SK-N-SH (cell line): ENCODE data around the gene PDE4A. TPM values are rescaled to one million over a fixed set of nuclear protein-coding genes. Genes with fewer than 3 reads are reported as not detected.

ENCODE experiments used
- CTCF ChIA-PET: fragments of 300-600, 350-600 bp; formaldehyde crosslinking; extraction: SDS; loops from one replicate; lab custom pipeline; 2021; lab: Yijun Ruan, JAX
- POLR2A ChIA-PET: fragments of 350-600 bp; sonication (Branson Sonifier 250); formaldehyde crosslinking; extraction: SDS; loops from one replicate; lab custom pipeline; 2020; ENCODE audit warnings: antibody characterized with exemption, inconsistent platforms; lab: Yijun Ruan, JAX
- DNase-seq: peaks from one replicate; pipeline ENCODE4 v3.0.0; 2012
- H2AFZ ChIP-seq: fragments of 200-600 bp; sonication (generic); 2 replicates; pipeline ENCODE4 v1.8.1; 2016; ENCODE audit warnings: antibody characterized with exemption, mild to moderate bottlenecking, low read depth
- H3F3A ChIP-seq: fragments of 200-600 bp; sonication (generic); replicated peaks from 2 replicates; pipeline ENCODE3; 2016; ENCODE audit warnings: antibody characterized with exemption, mild to moderate bottlenecking; ENCODE audit not compliant: insufficient read depth
- H3K27ac ChIP-seq, 2 experiments: fragments of 200-500 bp in 1 of 2; fragments of 200-600 bp in 1 of 2; sonication (Bioruptor generic) in 1 of 2; sonication (generic), shearing (Covaris generic) in 1 of 2; 2 replicates each; pipeline versions ENCODE4 v1.5.1 to v1.6.1; 2014 to 2016; ENCODE audit warnings: low read depth in 2 of 2, inconsistent platforms in 1 of 2, low read length in 1 of 2, mild to moderate bottlenecking in 1 of 2, mixed read lengths in 1 of 2
- H3K27me3 ChIP-seq: fragments of 200-600 bp; sonication (generic), shearing (Covaris generic); 2 replicates; pipeline ENCODE4 v1.6.1; 2016; ENCODE audit warnings: mixed run types; ENCODE audit not compliant: insufficient read depth
- H3K36me3 ChIP-seq, 2 experiments: fragments of 200-500 bp in 1 of 2; fragments of 200-600 bp in 1 of 2; sonication (Bioruptor generic) in 1 of 2; sonication (generic) in 1 of 2; replicated peaks in 1 of 2; 2 replicates each; pipeline versions ENCODE3 to v1.5.1; 2014 to 2016; ENCODE audit warnings: low read length in 1 of 2, mild to moderate bottlenecking in 1 of 2; ENCODE audit not compliant: insufficient read depth in 2 of 2, control insufficient read depth in 1 of 2
- H3K4me1 ChIP-seq, 2 experiments: fragments of 200-500 bp in 1 of 2; fragments of 200-600 bp in 1 of 2; sonication (Bioruptor generic) in 1 of 2; sonication (generic), shearing (Covaris generic) in 1 of 2; 2 replicates each; pipeline versions ENCODE4 v1.5.1 to v1.6.1; 2014 to 2016; ENCODE audit warnings: low read depth in 1 of 2, low read length in 1 of 2, mixed run types in 1 of 2; ENCODE audit not compliant: insufficient read depth in 2 of 2, control insufficient read depth in 1 of 2
- H3K4me2 ChIP-seq: fragments of 200-600 bp; sonication (generic), shearing (Covaris generic); 2 replicates; pipeline ENCODE4 v1.6.1; 2017; ENCODE audit warnings: mixed run types
- H3K4me3 ChIP-seq, 2 experiments: fragments of 200-500 bp in 1 of 2; fragments of 200-600 bp in 1 of 2; sonication (Bioruptor generic) in 1 of 2; sonication (generic), shearing (Covaris generic) in 1 of 2; 2 replicates each; pipeline versions ENCODE4 v1.5.1 to v1.8.1; 2014 to 2016; ENCODE audit warnings: low read depth in 2 of 2, inconsistent platforms in 1 of 2, low read length in 1 of 2, mild to moderate bottlenecking in 1 of 2, mixed read lengths in 1 of 2, moderate library complexity in 1 of 2
- H3K79me2 ChIP-seq: fragments of 200-600 bp; sonication (generic); 2 replicates; pipeline ENCODE4 v1.8.1; 2017; ENCODE audit warnings: mild to moderate bottlenecking; ENCODE audit not compliant: insufficient read depth
- H3K9ac ChIP-seq: fragments of 200-600 bp; sonication (generic); 2 replicates; pipeline ENCODE4 v1.6.1; 2017; ENCODE audit warnings: mixed run types
- H3K9me2 ChIP-seq: fragments of 200-600 bp; sonication (generic); 2 replicates; pipeline ENCODE4 v1.6.1; 2017; ENCODE audit warnings: mixed run types
- H3K9me3 ChIP-seq: fragments of 200-600 bp; sonication (generic); 2 replicates; pipeline ENCODE4 v1.6.1; 2017; ENCODE audit warnings: mixed run types, mild to moderate bottlenecking, moderate library complexity
- H4K20me1 ChIP-seq: fragments of 200-600 bp; sonication (generic); 2 replicates; pipeline ENCODE4 v1.6.1; 2017; ENCODE audit warnings: mild to moderate bottlenecking, mixed run types; ENCODE audit not compliant: insufficient read depth
- EP300 ChIP-seq, 2 experiments: IDR thresholded peaks; 2 replicates each; pipeline versions ENCODE4 v1.4.0 to v1.6.1; 2012; ENCODE audit warnings: borderline replicate concordance in 1 of 2, low read depth in 1 of 2, low read length in 1 of 2
- MEF2A ChIP-seq: IDR thresholded peaks from 2 replicates; pipeline ENCODE4 v1.4.0; 2012; ENCODE audit warnings: low read depth, borderline replicate concordance
- MXI1 ChIP-seq: IDR thresholded peaks from 2 replicates; pipeline ENCODE4 v1.6.1; 2012; ENCODE audit warnings: mild to moderate bottlenecking, low read depth, low read length, improper control_type of control experiment
- NFIC ChIP-seq: IDR thresholded peaks from 2 replicates; pipeline ENCODE4 v1.4.0; 2012; ENCODE audit warnings: borderline replicate concordance
- NRF1 ChIP-seq: IDR thresholded peaks from 2 replicates; pipeline ENCODE4 v1.6.1; 2012; ENCODE audit warnings: low read depth, mild to moderate bottlenecking, low read length
- POLR2AphosphoS5 ChIP-seq: IDR thresholded peaks from 2 replicates; pipeline ENCODE4 v1.6.1; 2012; ENCODE audit warnings: low read depth, low read length
- RAD21 ChIP-seq: IDR thresholded peaks from 2 replicates; pipeline ENCODE4 v1.6.1; 2012; ENCODE audit warnings: mild to moderate bottlenecking, low read length
- RXRA ChIP-seq: IDR thresholded peaks from 2 replicates; pipeline ENCODE4 v1.4.0; 2012; ENCODE audit warnings: low read depth, mild to moderate bottlenecking, borderline replicate concordance
- WGBS: methylation state at CpG from one replicate; pipeline ENCODE4 v1.1.6; 2017; ENCODE audit warnings: low lambda C conversion rate; 5-methylcytosine and 5-hydroxymethylcytosine counted together
- polyA plus RNA-seq, 3 experiments: library from polyadenylated mRNA; depleted of rRNA; stranded (reverse); fragments of >200 nt; gene quantifications; 2 replicates each; pipeline ENCODE4 v1.2.3, GENCODE V29; 2012
- TF ChIP-seq, protein P1 (sequence below): IDR thresholded peaks from 2 replicates; pipeline ENCODE4 v1.4.0; 2012; ENCODE audit warnings: low read depth, borderline replicate concordance
- TF ChIP-seq, protein P2 (sequence below): fragments of 200-600 bp; sonication (generic); IDR thresholded peaks from 2 replicates; pipeline ENCODE4 v1.6.1; 2017; ENCODE audit warnings: antibody characterized with exemption, mild to moderate bottlenecking, moderate library complexity
- TF ChIP-seq, protein P3 (sequence below): IDR thresholded peaks from 2 replicates; pipeline ENCODE4 v1.4.0; 2012; ENCODE audit warnings: low read depth, borderline replicate concordance
- TF ChIP-seq, protein P4 (sequence below): IDR thresholded peaks from 2 replicates; pipeline ENCODE4; 2012
- TF ChIP-seq, protein P5 (sequence below): fragments of 150-350 bp; IDR thresholded peaks from 2 replicates; pipeline ENCODE4 v1.6.1; 2017; ENCODE audit warnings: antibody characterized with exemption, low read length, low read depth, borderline replicate concordance
- TF ChIP-seq, protein P6 (sequence below): IDR thresholded peaks from 2 replicates; pipeline ENCODE4 v1.4.0; 2012; ENCODE audit warnings: low read depth

PDE4A gene
- polyA plus RNA-seq, 1 of the 3 experiments (the other 2 are of a cell fraction): 2.9 TPM

DNA sequence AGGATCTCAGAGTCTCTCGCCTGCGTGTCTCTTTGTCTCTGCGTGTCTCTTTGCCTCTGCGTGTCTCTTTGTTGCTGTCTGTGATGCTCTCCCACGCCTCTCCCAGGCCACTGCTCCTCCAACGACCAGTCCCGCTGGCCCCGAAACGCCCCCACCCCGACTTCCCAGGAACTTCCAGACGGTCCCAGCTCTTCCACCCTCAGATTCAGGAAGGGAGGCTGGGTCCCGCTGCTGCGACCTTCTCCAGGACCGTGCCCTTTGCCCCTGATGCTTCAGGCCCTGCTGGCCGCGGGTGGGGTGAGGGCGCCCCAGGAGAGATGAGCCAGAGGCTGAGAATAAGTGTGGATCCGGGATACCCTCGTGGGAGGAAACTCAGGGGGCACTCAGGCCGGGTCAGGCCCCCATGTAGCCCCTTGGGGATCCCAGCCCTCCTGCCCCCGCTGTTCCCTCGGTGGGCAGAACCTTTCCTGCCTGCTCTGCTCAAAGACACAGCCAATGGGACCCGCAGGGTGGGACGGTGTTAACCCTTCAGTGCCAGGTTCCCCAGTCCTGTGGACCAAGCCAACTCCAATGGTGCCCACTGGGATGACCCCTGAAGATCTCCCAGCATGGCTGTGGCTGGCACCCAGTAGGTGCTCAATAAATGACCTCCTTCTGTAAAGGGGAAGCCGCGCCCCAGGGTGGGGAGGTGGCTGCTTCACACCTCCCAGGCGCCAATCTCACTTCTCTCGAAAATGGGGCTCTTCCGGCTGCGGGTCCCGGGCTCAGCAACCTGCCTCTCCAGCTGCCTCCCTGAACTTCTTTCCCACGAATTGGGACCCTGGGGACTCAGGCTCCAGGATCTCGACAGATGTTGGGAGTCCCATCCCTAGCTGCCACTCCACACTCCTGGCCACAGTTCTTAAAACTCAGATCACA is 98.4 kb downstream of the PDE4A start:
- peak overlapping the region; percentile 79 for H3K4me2 ChIP-seq
- no peaks in the 10 kb centered on the region for H3K9me2 ChIP-seq
- H3K9ac ChIP-seq: no peak overlapping the region
- H3K27ac ChIP-seq: no peak overlapping the region
- ChIA-PET CTCF (interaction anchor here (1.4 to 3.6 kb wide), 3 partner anchors 9 to 102 kb away, joined by 3 to 20 read pairs (median 5); no protein-coding TSS in a partner anchor), POLR2A (no interaction called here)
- TF ChIP-seq, protein P1, sequence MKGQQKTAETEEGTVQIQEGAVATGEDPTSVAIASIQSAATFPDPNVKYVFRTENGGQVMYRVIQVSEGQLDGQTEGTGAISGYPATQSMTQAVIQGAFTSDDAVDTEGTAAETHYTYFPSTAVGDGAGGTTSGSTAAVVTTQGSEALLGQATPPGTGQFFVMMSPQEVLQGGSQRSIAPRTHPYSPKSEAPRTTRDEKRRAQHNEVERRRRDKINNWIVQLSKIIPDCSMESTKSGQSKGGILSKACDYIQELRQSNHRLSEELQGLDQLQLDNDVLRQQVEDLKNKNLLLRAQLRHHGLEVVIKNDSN: no peak
- TF ChIP-seq NRF1 (no peak), MEF2A (no peak), NFIC (no peak), RAD21 (no peak), RXRA (no peak), POLR2AphosphoS5 (no peak), MXI1 (no peak), EP300 (IDR thresholded peaks at IDR 0.05; ENCODE audit: borderline replicate concordance in 1 of 2, low read depth in 1 of 2, low read length in 1 of 2) (no peak)
- TF ChIP-seq, protein P2, sequence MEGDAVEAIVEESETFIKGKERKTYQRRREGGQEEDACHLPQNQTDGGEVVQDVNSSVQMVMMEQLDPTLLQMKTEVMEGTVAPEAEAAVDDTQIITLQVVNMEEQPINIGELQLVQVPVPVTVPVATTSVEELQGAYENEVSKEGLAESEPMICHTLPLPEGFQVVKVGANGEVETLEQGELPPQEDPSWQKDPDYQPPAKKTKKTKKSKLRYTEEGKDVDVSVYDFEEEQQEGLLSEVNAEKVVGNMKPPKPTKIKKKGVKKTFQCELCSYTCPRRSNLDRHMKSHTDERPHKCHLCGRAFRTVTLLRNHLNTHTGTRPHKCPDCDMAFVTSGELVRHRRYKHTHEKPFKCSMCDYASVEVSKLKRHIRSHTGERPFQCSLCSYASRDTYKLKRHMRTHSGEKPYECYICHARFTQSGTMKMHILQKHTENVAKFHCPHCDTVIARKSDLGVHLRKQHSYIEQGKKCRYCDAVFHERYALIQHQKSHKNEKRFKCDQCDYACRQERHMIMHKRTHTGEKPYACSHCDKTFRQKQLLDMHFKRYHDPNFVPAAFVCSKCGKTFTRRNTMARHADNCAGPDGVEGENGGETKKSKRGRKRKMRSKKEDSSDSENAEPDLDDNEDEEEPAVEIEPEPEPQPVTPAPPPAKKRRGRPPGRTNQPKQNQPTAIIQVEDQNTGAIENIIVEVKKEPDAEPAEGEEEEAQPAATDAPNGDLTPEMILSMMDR: no peak
- TF ChIP-seq, protein P3, sequence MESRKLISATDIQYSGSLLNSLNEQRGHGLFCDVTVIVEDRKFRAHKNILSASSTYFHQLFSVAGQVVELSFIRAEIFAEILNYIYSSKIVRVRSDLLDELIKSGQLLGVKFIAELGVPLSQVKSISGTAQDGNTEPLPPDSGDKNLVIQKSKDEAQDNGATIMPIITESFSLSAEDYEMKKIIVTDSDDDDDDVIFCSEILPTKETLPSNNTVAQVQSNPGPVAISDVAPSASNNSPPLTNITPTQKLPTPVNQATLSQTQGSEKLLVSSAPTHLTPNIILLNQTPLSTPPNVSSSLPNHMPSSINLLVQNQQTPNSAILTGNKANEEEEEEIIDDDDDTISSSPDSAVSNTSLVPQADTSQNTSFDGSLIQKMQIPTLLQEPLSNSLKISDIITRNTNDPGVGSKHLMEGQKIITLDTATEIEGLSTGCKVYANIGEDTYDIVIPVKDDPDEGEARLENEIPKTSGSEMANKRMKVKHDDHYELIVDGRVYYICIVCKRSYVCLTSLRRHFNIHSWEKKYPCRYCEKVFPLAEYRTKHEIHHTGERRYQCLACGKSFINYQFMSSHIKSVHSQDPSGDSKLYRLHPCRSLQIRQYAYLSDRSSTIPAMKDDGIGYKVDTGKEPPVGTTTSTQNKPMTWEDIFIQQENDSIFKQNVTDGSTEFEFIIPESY: no peak
- TF ChIP-seq, protein P4, sequence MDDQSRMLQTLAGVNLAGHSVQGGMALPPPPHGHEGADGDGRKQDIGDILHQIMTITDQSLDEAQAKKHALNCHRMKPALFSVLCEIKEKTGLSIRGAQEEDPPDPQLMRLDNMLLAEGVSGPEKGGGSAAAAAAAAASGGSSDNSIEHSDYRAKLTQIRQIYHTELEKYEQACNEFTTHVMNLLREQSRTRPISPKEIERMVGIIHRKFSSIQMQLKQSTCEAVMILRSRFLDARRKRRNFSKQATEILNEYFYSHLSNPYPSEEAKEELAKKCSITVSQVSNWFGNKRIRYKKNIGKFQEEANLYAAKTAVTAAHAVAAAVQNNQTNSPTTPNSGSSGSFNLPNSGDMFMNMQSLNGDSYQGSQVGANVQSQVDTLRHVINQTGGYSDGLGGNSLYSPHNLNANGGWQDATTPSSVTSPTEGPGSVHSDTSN: no peak
- TF ChIP-seq, protein P5, sequence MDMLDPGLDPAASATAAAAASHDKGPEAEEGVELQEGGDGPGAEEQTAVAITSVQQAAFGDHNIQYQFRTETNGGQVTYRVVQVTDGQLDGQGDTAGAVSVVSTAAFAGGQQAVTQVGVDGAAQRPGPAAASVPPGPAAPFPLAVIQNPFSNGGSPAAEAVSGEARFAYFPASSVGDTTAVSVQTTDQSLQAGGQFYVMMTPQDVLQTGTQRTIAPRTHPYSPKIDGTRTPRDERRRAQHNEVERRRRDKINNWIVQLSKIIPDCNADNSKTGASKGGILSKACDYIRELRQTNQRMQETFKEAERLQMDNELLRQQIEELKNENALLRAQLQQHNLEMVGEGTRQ: no peak
- TF ChIP-seq, protein P6, sequence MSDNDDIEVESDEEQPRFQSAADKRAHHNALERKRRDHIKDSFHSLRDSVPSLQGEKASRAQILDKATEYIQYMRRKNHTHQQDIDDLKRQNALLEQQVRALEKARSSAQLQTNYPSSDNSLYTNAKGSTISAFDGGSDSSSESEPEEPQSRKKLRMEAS: no peak
- no peaks in the 10 kb centered on the region for H3K36me3 ChIP-seq
- no peaks in the 10 kb centered on the region; a peak in 1 of 4 replicates for H3K4me1 ChIP-seq
- DNase-seq: peak; percentile 51
- WGBS: 28% methylated on average over 21 of the region's 33 CpGs
- peaks cover 11% of the 10 kb centered on the region; the same call in 1 of the 2 replicates for H3K27me3 ChIP-seq
- peak overlapping the region; percentile 78; the same call in 1 of the 2 replicates for H2AFZ ChIP-seq
- no peaks in the 10 kb centered on the region for H3K9me3 ChIP-seq
- H4K20me1 ChIP-seq: no peaks in the 10 kb centered on the region
- H3K4me3 ChIP-seq: peak overlapping the region in 1 of 2 experiments; percentile 58; a peak in 1 of 4 replicates
- no peaks in the 10 kb centered on the region for H3K79me2 ChIP-seq
- H3F3A ChIP-seq: no peaks in the 10 kb centered on the region

Other genes with a start within 250 kb of the PDE4A start
- gene DNMT1, start 225.6 kb upstream of the PDE4A start, polyA plus RNA-seq (2012; rRNA removed): 46.1 and 58.3 TPM in 2 replicates
- 3.6 and 3.8 TPM in 2 replicates for gene S1PR2, start 189.2 kb upstream of the PDE4A start, polyA plus RNA-seq (2012; rRNA removed)
- 76.0 and 110 TPM in 2 replicates for gene MRPL4, start 168.3 kb upstream of the PDE4A start, polyA plus RNA-seq (2012; rRNA removed)
- gene ICAM1, start 149.4 kb upstream of the PDE4A start, polyA plus RNA-seq (2012; rRNA removed): 14.5 and 14.8 TPM in 2 replicates
- gene ICAM4, start 133.6 kb upstream of the PDE4A start, polyA plus RNA-seq (2012; rRNA removed): 0.05 TPM in 2 replicates
- 4.9 and 5.2 TPM in 2 replicates for gene ICAM5, start 130.6 kb upstream of the PDE4A start, polyA plus RNA-seq (2012; rRNA removed)
- 1.8 and 2.1 TPM in 2 replicates for gene ZGLP1, start 110.7 kb upstream of the PDE4A start, polyA plus RNA-seq (2012; rRNA removed)
- 45.8 TPM in 2 replicates for gene FDX2, start 104.5 kb upstream of the PDE4A start, polyA plus RNA-seq (2012; rRNA removed)
- 3.0 and 8.2 TPM in 2 replicates for gene RAVER1, start 87.0 kb upstream of the PDE4A start, polyA plus RNA-seq (2012; rRNA removed)
- gene ICAM3, start 80.9 kb upstream of the PDE4A start, polyA plus RNA-seq (2012; rRNA removed): 12.6 and 15.6 TPM in 2 replicates
- gene TYK2, start 40.0 kb upstream of the PDE4A start, polyA plus RNA-seq (2012; rRNA removed): 34.8 and 44.6 TPM in 2 replicates
- 1,026 and 1,054 TPM in 2 replicates for gene CDC37, start 17.0 kb upstream of the PDE4A start, polyA plus RNA-seq (2012; rRNA removed)
- gene KEAP1, start 82.8 kb downstream of the PDE4A start, polyA plus RNA-seq (2012; rRNA removed): 53.8 and 72.9 TPM in 2 replicates
- 0.32 and 0.36 TPM in 2 replicates for gene S1PR5, start 96.9 kb downstream of the PDE4A start, polyA plus RNA-seq (2012; rRNA removed)
- gene ATG4D, start 123.4 kb downstream of the PDE4A start, polyA plus RNA-seq (2012; rRNA removed): 19.7 and 22.6 TPM in 2 replicates
- 23.3 and 26.7 TPM in 2 replicates for gene KRI1, start 145.5 kb downstream of the PDE4A start, polyA plus RNA-seq (2012; rRNA removed)
- gene CDKN2D, start 148.4 kb downstream of the PDE4A start, polyA plus RNA-seq (2012; rRNA removed): 13.1 and 14.9 TPM in 2 replicates
- 0.05 and 0.30 TPM in 2 replicates for gene AP1M2, start 166.8 kb downstream of the PDE4A start, polyA plus RNA-seq (2012; rRNA removed)
- 61.4 and 66.6 TPM in 2 replicates for gene SLC44A2, start 205.0 kb downstream of the PDE4A start, polyA plus RNA-seq (2012; rRNA removed)
- gene ILF3, start 233.8 kb downstream of the PDE4A start, polyA plus RNA-seq (2012; rRNA removed): 203 and 229 TPM in 2 replicates